Right lobe of liver (tissue), 4 donors: ENCODE measurements around the gene LRRC53.

Experiments used
- CTCF ChIP-seq, 4 donors: fragments of 200-600 bp in 3 of 4; fragments of 450-650 bp in 1 of 4; IDR thresholded peaks; one replicate each; pipeline versions ENCODE4 v1.5.1 to v1.8.0; 2016 to 2022; ENCODE audit warnings: antibody characterized with exemption in 4 of 4, mild to moderate bottlenecking in 2 of 4
- POLR2A ChIP-seq: fragments of 450-650 bp; IDR thresholded peaks from one replicate; pipeline ENCODE4 v1.6.1; 2017; ENCODE audit warnings: antibody characterized with exemption, mild to moderate bottlenecking
- donor health status: DM: no; HTN: no; CAD: no.
- donor health status: DM: no; HTN: no; CAD: no.
- donor health status: DM: no; HTN: yes; CAD: no.

- no peak for TF ChIP-seq POLR2A
- no peak for TF ChIP-seq CTCF (IDR thresholded peaks at IDR 0.05)
Measured at GRCh38 chr1:74505928-74506710, 6.3 kb downstream of the LRRC53 start.
